PC-9 (cell line): Measurements from ENCODE around the gene SIRT3.

Source experiments
- CTCF ChIP-seq: fragments of 200-600 bp; sonication (generic); conservative IDR thresholded peaks from 2 replicates; pipeline ENCODE4 v1.6.1; 2017; ENCODE audit warnings: mixed run types, antibody characterized with exemption, mild to moderate bottlenecking, moderate library complexity
- EZH2 ChIP-seq: fragments of 200-600 bp; sonication (generic); IDR thresholded peaks from 2 replicates; pipeline ENCODE4 v1.8.0; 2017; ENCODE audit warnings: antibody characterized with exemption, low read depth

GRCh38 chr11:210122-210802 is 25.9 kb downstream of the SIRT3 start:
- no peak for TF ChIP-seq CTCF
- TF ChIP-seq EZH2: no peak
